Mesendoderm (in vitro differentiated cells): ENCODE measurements around the gene ABLIM1.
A peak's percentile ranks its signal among the peaks of the same experiment; 100 is the strongest.

Experiments used
- DNase-seq: peaks from one replicate; pipeline ENCODE4 v3.0.0; 2013
- H2AK5ac ChIP-seq: 2 replicates; pipeline ENCODE4 v1.6.1; 2013; ENCODE audit warnings: low read length, inconsistent platforms
- H2BK120ac ChIP-seq: 2 replicates; pipeline ENCODE4 v1.6.1; 2013; ENCODE audit warnings: low read depth, mild to moderate bottlenecking, low read length, moderate library complexity, mixed read lengths
- H2BK15ac ChIP-seq: replicated peaks from 2 replicates; pipeline ENCODE4 v1.6.1; 2013; ENCODE audit warnings: low read depth, mild to moderate bottlenecking, moderate library complexity
- H2BK5ac ChIP-seq: 2 replicates; pipeline ENCODE4 v1.6.1; 2013; ENCODE audit warnings: low read length, inconsistent platforms
- H3K18ac ChIP-seq: 2 replicates; pipeline ENCODE4 v1.6.1; 2013; ENCODE audit warnings: mild to moderate bottlenecking, low read length, mixed read lengths
- H3K23ac ChIP-seq: one replicate; pipeline ENCODE4 v1.6.1; 2013; ENCODE audit warnings: low read length
- H3K27ac ChIP-seq: 2 replicates; pipeline ENCODE4 v1.5.1; 2013; ENCODE audit warnings: low read depth, mild to moderate bottlenecking, inconsistent platforms, low read length, moderate library complexity
- H3K27me3 ChIP-seq: 2 replicates; pipeline ENCODE4 v1.6.1; 2013; ENCODE audit warnings: low read length, control low read depth, mild to moderate bottlenecking, inconsistent platforms; ENCODE audit not compliant: insufficient read depth, poor library complexity
- H3K36me3 ChIP-seq: 2 replicates; pipeline ENCODE4 v1.6.1; 2013; ENCODE audit warnings: low read length, inconsistent platforms; ENCODE audit not compliant: control insufficient read depth, insufficient read depth
- H3K4ac ChIP-seq: one replicate; pipeline ENCODE4 v1.6.1; 2013; ENCODE audit warnings: low read depth, mild to moderate bottlenecking, low read length, moderate library complexity
- H3K4me1 ChIP-seq: 2 replicates; pipeline ENCODE4 v1.6.1; 2013; ENCODE audit warnings: low read depth, low read length, inconsistent platforms; ENCODE audit not compliant: control insufficient read depth
- H3K4me2 ChIP-seq: 2 replicates; pipeline ENCODE4 v1.6.1; 2013; ENCODE audit warnings: low read length
- H3K4me3 ChIP-seq: 2 replicates; pipeline ENCODE4 v1.5.1; 2013; ENCODE audit warnings: mild to moderate bottlenecking, low read length
- H3K56ac ChIP-seq: one replicate; pipeline ENCODE4 v1.6.1; 2013; ENCODE audit warnings: low read length
- H3K79me1 ChIP-seq: 2 replicates; pipeline ENCODE4 v1.6.1; 2013; ENCODE audit warnings: low read length, inconsistent platforms
- H3K79me2 ChIP-seq: 2 replicates; pipeline ENCODE4 v1.6.1; 2013; ENCODE audit warnings: mild to moderate bottlenecking, low read length; ENCODE audit not compliant: control insufficient read depth, insufficient read depth
- H3K9ac ChIP-seq: 2 replicates; pipeline ENCODE4 v1.6.1; 2013; ENCODE audit warnings: low read length, inconsistent platforms
- H4K5ac ChIP-seq: one replicate; pipeline ENCODE4 v1.6.1; 2013; ENCODE audit warnings: low read length
- H4K8ac ChIP-seq: one replicate; pipeline ENCODE4 v1.6.1; 2013; ENCODE audit warnings: low read depth, mild to moderate bottlenecking, control low read depth, low read length, moderate library complexity
- WGBS: extraction: QIAGEN DNeasy Blood & Tissue Kit; methylation state at CpG from one replicate; pipeline ENCODE4 v1.1.7; 2013; ENCODE audit warnings: low lambda C conversion rate, missing lambda C conversion rate; ENCODE audit not compliant: insufficient coverage; ENCODE audit errors: extremely low coverage; 5-methylcytosine and 5-hydroxymethylcytosine counted together

Gene ABLIM1

DNA sequence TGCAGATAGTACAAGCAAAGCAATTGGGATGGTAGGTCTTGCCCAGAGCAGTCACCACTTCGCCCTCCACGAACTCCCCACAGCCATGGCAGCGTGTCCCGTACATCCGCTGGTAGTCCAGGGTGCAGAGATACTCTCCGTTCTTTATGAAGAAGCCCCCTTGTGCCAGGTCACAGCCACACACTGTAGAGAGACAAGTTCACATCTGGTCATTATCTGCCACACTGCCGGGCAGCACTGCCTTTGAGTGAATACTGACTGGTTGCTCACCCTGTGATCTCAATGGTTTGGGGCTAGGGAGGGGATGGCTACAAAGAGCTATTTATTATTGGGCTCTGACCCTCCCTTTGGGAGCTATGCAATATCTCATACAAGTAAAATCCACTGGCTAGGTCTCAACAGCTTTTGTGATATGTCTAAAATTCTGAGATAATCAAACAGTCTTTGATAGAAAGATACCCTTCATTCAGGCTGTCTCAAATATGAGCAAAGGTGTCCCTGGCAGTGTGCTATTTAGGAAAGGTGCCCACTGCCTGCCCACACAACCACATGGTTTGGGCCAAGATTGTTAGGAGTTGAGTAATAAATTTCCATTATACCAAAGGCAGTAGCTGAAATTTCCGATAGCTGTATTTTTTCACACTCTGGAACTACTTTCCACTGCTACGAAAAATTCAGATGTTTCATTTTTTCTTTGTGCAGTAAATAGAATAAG, 82.5 kb downstream of the ABLIM1 start:
- Histone ChIP-seq H3K36me3 (no peaks in the 10 kb centered on the region), H3K23ac (no peak overlapping the region), H3K79me2 (no peaks in the 10 kb centered on the region), H3K9ac (no peak overlapping the region), H2BK15ac (no peak overlapping the region), H3K18ac (no peak overlapping the region), H4K5ac (no peak overlapping the region), H3K4me2 (no peak overlapping the region), H3K27me3 (no peaks in the 10 kb centered on the region), H3K4me3 (no peak overlapping the region), H3K56ac (no peak overlapping the region), H2BK120ac (no peak overlapping the region), H2BK5ac (no peak overlapping the region), H3K27ac (no peak overlapping the region), H4K8ac (no peak overlapping the region), H3K4ac (no peak overlapping the region), H3K4me1 (no peaks in the 10 kb centered on the region), H2AK5ac (no peak overlapping the region), H3K79me1 (no peaks in the 10 kb centered on the region)
- no CpG with 5 or more reads among the region's 9 CpGs for WGBS
- no peak for DNase-seq

GRCh38 chr10:114573330-114574045, 84.6 kb downstream of the ABLIM1 start:
- no CpG with 5 or more reads among the region's 6 CpGs for WGBS
- no peak overlapping the region for H3K4me2 ChIP-seq
- H3K23ac ChIP-seq: no peak overlapping the region
- H4K8ac ChIP-seq: no peak overlapping the region
- H2BK5ac ChIP-seq: no peak overlapping the region
- no peak overlapping the region for H2AK5ac ChIP-seq
- H3K27ac ChIP-seq: no peak overlapping the region
- no peaks in the 10 kb centered on the region for H3K4me1 ChIP-seq
- no peak overlapping the region for H3K9ac ChIP-seq
- H2BK120ac ChIP-seq: no peak overlapping the region
- no peak overlapping the region for H3K4ac ChIP-seq
- no peaks in the 10 kb centered on the region for H3K27me3 ChIP-seq
- no peaks in the 10 kb centered on the region for H3K79me2 ChIP-seq
- H3K36me3 ChIP-seq: no peaks in the 10 kb centered on the region
- H3K56ac ChIP-seq: no peak overlapping the region
- H2BK15ac ChIP-seq: no peak overlapping the region
- no peak for DNase-seq
- no peaks in the 10 kb centered on the region for H3K79me1 ChIP-seq
- no peak overlapping the region for H3K18ac ChIP-seq
- H3K4me3 ChIP-seq: no peak overlapping the region
- H4K5ac ChIP-seq: no peak overlapping the region

DNA sequence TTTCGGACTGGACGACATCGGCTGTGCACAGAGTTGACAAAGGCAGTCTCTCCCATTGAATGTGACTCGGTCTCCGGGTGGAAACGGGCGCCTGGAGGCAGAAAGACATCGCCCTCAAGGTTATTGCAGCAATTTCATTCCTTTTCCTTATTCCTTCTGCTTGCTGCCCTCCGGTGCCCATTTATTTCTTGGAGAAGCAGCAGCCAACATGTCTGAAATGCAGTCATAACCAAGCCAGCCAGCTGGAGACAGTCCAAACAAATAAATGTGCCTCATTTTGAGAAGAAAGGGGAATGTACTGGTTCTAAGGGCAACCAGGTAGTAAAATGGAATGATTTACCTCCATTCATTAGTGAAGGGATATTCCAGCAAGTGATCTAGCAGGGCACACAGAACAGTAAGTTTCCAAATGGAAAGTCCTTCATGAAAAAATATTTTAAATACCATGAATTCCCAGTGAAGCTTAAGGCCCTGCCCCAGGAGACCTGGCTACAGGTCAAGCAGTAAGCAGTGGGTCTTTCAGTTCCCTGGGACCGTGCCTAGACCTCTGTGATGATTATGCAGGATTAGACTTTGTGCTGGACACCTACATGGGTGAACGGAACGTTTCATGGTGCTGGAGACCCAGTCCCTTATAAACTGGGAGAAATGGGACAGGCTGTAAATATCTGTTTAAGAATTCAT, 86.6 kb downstream of the ABLIM1 start:
- Histone ChIP-seq H3K23ac (no peak overlapping the region), H3K56ac (no peak overlapping the region), H2BK15ac (no peak overlapping the region), H3K27ac (no peak overlapping the region), H3K79me2 (no peaks in the 10 kb centered on the region), H4K8ac (no peak overlapping the region), H2BK120ac (no peak overlapping the region), H3K9ac (no peak overlapping the region), H2AK5ac (no peak overlapping the region), H3K27me3 (no peaks in the 10 kb centered on the region), H2BK5ac (no peak overlapping the region), H3K18ac (no peak overlapping the region), H3K79me1 (no peaks in the 10 kb centered on the region), H3K36me3 (no peaks in the 10 kb centered on the region), H3K4me1 (no peaks in the 10 kb centered on the region), H3K4ac (no peak overlapping the region), H4K5ac (no peak overlapping the region), H3K4me3 (no peak overlapping the region), H3K4me2 (no peak overlapping the region)
- WGBS: no CpG with 5 or more reads among the region's 12 CpGs
- DNase-seq: peak; percentile 8

DNA sequence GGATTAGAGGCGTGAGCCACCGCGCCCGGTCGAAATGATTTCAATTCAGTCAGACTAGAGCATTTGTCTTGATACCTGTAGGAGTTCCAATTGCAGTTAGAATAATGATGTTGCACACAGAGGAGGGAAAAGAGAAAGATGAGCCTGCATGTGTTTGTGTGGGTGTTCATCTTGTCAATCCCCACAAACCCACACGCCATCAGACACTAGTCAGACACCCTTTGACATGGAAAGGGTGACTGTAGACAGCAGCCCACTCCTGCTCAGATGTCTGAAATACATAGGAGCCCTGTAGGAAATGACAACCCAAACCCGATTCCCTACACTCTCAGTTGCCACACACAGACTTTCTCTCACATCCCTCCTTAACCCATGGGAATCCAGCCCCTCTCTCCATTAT, 92.0 kb downstream of the ABLIM1 start:
- Histone ChIP-seq H2BK120ac (no peak overlapping the region), H4K8ac (no peak overlapping the region), H3K79me2 (no peaks in the 10 kb centered on the region), H2AK5ac (no peak overlapping the region), H3K56ac (no peak overlapping the region), H4K5ac (no peak overlapping the region), H3K18ac (no peak overlapping the region), H3K4me2 (no peak overlapping the region), H3K79me1 (no peaks in the 10 kb centered on the region), H3K36me3 (no peaks in the 10 kb centered on the region), H3K27ac (no peak overlapping the region), H3K4me1 (no peaks in the 10 kb centered on the region), H3K9ac (no peak overlapping the region), H2BK5ac (no peak overlapping the region), H3K27me3 (no peaks in the 10 kb centered on the region), H3K23ac (no peak overlapping the region), H3K4ac (no peak overlapping the region), H3K4me3 (no peak overlapping the region), H2BK15ac (no peak overlapping the region)
- DNase-seq: no peak
- no CpG with 5 or more reads among the region's 7 CpGs for WGBS

DNA sequence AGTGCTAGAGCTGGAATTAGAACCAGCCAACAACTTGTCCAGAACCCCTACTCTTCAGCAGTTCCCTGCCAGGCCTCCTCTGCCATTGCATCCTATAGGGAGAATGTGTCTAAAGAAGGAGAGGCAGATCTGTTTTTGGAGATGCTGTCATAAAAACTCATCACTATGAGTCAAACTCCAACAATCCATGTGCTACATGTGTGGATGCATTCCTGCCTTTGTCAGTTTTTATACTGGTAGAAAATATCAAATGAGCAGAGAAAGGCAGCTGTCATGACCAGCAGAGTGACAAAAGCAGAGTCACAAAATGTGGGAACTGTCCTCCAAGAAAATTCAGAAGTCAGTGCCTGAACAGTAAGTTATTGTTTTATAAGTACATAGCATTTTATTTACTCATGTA, 93.0 kb downstream of the ABLIM1 start:
- Histone ChIP-seq H2AK5ac (no peak overlapping the region), H4K8ac (no peak overlapping the region), H3K18ac (no peak overlapping the region), H3K79me1 (no peaks in the 10 kb centered on the region), H2BK15ac (no peak overlapping the region), H3K4me2 (no peak overlapping the region), H3K23ac (no peak overlapping the region), H3K9ac (no peak overlapping the region), H3K79me2 (no peaks in the 10 kb centered on the region), H3K27ac (no peak overlapping the region), H4K5ac (no peak overlapping the region), H3K4ac (no peak overlapping the region), H3K4me1 (no peaks in the 10 kb centered on the region), H2BK120ac (no peak overlapping the region), H3K56ac (no peak overlapping the region), H2BK5ac (no peak overlapping the region), H3K4me3 (no peak overlapping the region), H3K36me3 (no peaks in the 10 kb centered on the region), H3K27me3 (no peaks in the 10 kb centered on the region)
- DNase-seq: no peak
